Activated gamma-delta T cell treated with Interleukin-2 at 50 U/mL for 16 hours (primary cell): ENCODE data around the gene GLT6D1.
A peak's percentile ranks its signal among the peaks of the same experiment; 100 is the strongest.

ENCODE experiments used
- DNase-seq: peaks from one replicate; pipeline ENCODE4 v3.0.0-alpha.2; 2020

GLT6D1 gene

DNA sequence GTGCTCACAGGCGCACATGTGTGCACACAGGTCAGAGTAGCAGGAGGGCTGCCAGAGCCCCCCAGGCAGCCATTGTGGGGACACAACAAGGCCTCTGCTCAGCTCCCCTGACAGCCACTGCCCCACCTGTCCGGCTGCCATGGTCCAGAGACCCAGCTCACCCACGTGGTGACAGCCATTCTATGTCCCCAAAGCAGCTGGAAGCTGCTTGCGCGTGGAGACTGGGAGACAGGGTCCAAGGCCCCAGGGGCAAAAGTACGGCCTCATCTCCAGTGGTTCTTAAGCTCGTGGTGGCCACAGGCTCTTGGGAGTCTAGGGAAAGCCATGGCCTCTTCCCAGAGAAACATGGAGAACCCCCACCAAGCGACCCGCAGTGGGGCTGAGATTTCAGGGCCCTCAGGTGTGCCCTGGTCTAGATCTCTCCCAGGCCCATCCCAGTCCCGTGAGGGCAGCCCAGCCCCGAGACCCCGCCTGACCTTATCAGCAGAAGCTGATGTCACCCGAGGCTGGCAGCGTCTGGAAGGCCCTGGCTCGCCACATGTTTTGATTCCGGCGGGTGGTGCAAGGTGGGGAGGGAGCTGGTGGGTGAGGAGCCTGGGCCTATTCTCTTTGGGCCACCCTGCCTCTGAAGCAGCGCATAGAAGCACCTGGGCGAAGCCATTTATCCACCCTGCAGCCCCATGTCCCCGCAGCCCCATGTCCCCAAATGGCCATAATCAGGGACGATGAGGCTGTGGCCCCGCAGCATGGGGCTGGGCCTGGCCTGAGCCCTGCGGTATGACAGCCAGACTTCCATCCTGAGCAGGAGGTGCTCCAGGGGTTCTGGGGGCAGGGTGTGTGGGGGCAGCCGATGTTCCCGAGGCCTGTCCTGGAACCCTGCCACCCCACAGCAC is 31.7 kb downstream of the GLT6D1 start:
- no peak for DNase-seq

DNA sequence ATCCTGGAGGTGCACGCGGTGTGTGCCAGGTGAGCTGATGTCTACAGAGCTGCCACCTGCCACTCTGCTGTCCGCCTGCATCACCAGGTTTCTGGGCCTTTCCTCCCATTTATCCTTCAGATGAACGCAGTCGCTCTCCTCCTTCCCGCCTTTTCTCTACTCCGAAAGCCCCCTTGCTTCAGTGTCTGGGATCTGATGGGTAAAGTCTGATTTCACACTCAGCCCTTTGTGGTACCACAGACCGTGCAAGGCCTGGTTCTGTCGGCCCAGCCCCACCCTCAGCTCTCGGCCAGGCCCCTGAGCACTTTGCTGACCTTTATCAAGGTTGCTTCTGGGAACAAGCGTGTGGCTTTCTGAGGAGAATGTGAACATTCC is 32.5 kb downstream of the GLT6D1 start:
- DNase-seq = no peak

DNA sequence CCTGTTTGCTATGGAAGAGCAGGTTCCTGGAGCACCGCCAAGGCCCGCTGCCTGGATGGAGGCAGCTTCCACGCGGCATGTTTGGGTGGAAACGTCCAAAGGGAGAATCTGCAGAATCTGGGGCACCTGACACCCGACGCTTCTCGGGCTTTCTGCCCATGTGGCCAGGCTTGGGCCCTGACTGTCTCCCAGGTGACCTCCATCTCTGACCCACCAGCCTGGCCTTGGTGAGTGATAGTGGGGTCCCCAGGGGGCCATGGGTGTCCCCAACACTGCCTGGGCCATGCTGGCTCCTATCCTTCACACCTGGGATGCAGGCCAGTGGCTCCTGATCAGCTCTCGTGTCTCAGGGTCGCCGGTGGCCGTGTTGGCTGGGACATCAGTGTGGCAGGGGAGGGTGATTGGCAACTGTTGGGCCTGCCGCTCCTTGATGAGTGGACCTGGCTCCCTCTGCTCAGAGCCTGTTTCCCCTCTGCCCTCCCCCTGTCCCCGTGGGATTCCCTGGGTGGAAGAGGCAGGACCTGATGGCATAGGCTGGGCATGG is 34.0 kb downstream of the GLT6D1 start:
- no peak for DNase-seq

GRCh38 chr9:135604437-135605237 is 34.7 kb downstream of the GLT6D1 start:
- DNase-seq = no peak

- DNase-seq = peak; percentile 51
Measured at GRCh38 chr9:135602789-135603481, 36.4 kb downstream of the GLT6D1 start.

- DNase-seq = no peak
Measured at GRCh38 chr9:135601988-135602387, 37.4 kb downstream of the GLT6D1 start.

GRCh38 chr9:135600296-135600817 is 39.0 kb downstream of the GLT6D1 start:
- no peak for DNase-seq

- no peak for DNase-seq
Measured at GRCh38 chr9:135596211-135596610, 43.1 kb downstream of the GLT6D1 start.

GRCh38 chr9:135592625-135593024 is 46.7 kb downstream of the GLT6D1 start:
- DNase-seq = no peak

DNA sequence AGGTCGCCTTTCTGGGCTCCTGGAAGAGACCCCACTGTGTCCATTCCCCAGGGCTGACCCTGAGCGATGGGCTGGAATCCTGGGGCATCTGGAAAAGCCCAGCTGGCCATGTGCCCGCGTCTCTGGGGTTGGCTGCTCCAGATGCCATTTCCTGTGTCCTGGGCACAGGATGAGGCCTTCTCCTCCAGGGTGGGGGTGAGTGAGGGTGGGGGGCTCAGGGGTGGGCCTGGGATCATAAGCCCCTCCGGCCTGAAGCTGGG is 47.1 kb downstream of the GLT6D1 start:
- DNase-seq = no peak

GRCh38 chr9:135591506-135592330 is 47.6 kb downstream of the GLT6D1 start:
- no peak for DNase-seq

DNA sequence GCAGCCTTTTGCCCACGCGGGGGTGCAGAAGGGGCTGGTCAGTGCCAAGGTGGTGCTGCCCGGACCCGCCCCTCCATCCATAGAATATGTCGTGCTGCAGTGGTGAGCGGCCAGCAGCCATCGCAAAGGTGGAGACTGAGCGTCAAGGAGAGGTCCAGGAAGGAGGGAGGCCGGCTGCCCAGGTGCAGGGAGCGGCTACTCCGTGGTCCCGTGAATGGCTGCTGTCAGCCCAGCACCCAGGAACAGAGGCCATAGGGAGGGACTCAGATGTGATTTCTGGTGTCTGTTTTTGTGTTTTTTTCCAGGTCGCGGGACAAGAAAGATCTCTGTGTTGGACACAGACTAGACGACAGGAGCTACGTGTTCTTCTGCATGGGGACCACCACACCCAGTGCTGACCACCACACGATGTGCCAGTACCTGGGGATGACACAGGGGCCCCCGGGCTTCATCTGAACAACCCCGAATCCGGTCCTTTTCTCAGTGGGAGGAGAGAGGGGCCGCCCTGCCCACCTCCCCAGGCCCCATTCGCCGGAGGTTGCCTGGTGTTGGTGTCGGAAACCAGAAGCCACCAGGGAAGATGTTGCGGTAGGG is 48.8 kb downstream of the GLT6D1 start:
- DNase-seq = no peak

GRCh38 chr9:135589596-135590485 is 49.5 kb downstream of the GLT6D1 start:
- DNase-seq = no peak

DNA sequence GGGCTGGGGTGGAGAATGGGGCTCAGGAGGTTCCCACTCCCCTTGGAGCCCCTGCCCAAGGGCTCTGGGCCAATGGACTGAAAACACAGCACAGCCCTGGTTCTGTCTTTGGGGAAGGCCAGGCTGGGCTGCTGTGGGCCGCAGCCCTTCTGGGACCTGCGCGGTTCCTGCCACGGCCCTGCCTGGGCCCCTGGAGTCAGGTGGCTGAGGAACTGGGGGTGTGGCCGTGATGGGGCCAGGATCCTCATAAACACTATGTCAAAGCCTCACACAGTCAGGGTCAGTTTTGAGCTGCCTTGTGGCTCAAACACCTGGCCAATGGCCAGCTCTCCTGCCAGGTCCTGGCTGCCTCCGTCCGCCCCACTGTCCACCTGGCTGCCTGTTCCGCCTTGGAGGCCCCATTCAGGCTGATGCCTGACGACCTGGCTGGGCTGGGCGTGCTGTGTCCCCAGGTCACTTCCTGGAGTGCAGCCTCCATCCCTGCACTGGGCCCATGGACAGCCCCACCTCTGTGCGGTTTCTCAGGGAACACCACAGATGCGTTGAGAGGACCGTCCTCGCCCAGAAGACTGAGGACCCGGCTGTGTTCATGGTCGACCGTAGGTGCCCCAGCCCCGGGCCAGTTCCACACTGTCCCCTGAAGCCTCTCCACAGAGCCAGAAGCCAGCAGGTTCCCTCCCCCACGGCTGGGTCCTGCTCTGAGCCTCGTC is 50.3 kb downstream of the GLT6D1 start:
- DNase-seq = no peak

- DNase-seq = no peak
Measured at GRCh38 chr9:135588371-135588770, 51.0 kb downstream of the GLT6D1 start.

DNA sequence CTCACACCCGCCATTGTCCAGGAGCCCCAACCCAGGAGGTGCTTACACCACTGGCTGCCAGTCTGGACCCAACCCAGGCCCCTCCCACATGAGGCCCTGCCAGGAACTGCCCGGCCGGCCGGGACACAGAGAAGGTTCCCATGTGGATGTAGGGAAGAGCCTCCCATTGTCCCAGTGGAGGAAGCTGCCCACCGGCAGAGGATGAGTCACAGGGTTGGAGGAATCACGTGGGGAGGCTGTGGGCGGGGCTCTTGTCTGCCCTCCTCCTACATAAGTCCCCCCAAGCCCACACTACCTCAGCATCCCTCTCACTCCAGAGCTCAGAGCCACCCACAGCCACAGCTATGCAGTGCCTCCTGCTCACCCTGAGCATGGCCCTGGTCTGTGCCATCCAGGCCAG is 51.7 kb downstream of the GLT6D1 start:
- no peak for DNase-seq

GRCh38 chr9:135586601-135587109 is 52.7 kb downstream of the GLT6D1 start:
- no peak for DNase-seq

- no peak for DNase-seq
Measured at GRCh38 chr9:135584934-135585333, 54.4 kb downstream of the GLT6D1 start.

- no peak for DNase-seq
Measured at GRCh38 chr9:135584371-135584770, 55.0 kb downstream of the GLT6D1 start.

DNA sequence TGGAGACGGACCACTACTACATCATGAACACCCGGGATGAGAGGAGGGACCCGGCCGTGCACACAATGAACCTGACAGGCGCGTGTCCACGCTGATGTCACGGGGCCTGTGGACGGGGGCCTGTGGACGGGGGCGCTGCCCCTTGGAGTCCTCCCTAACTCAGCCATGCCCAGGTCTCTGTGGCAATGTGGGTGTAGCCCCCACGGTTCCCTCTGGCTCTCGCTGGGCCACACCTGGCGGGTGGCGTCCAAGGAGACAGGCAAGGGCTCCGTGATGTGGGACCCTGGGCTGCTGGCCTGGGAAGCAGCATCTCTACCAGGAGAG is 55.7 kb downstream of the GLT6D1 start:
- no peak for DNase-seq
